NB4 (cell line): Measurements from ENCODE around the gene SNTG2.

Experiments used
- CTCF ChIP-seq: IDR thresholded peaks from one replicate; pipeline ENCODE4 v1.5.1; 2012; ENCODE audit warnings: low read depth, low read length
- MYC ChIP-seq: IDR thresholded peaks from 2 replicates; pipeline ENCODE4 v1.6.1; 2011; ENCODE audit warnings: low read depth, low read length
- POLR2A ChIP-seq: IDR thresholded peaks from 2 replicates; pipeline ENCODE4 v1.6.1; 2011; ENCODE audit warnings: mild to moderate bottlenecking; ENCODE audit not compliant: insufficient read length; ENCODE audit errors: extremely low read depth

- TF ChIP-seq POLR2A (no peak), CTCF (no peak), MYC (no peak)
Measured at GRCh38 chr2:1297372-1298159, 346.9 kb downstream of the SNTG2 start.
